Epithelial cell of prostate (primary cell): ENCODE results near the gene SIAH2.

ENCODE experiments used
- DNase-seq: peaks from one replicate; pipeline ENCODE4 v3.0.0-alpha.2; 2011; ENCODE audit warnings: low read depth, low spot score
- H3K27ac ChIP-seq: fragments of 450-650 bp; 2 replicates; pipeline ENCODE4 v1.5.1; 2017; ENCODE audit warnings: mild to moderate bottlenecking

The SIAH2 gene

DNA sequence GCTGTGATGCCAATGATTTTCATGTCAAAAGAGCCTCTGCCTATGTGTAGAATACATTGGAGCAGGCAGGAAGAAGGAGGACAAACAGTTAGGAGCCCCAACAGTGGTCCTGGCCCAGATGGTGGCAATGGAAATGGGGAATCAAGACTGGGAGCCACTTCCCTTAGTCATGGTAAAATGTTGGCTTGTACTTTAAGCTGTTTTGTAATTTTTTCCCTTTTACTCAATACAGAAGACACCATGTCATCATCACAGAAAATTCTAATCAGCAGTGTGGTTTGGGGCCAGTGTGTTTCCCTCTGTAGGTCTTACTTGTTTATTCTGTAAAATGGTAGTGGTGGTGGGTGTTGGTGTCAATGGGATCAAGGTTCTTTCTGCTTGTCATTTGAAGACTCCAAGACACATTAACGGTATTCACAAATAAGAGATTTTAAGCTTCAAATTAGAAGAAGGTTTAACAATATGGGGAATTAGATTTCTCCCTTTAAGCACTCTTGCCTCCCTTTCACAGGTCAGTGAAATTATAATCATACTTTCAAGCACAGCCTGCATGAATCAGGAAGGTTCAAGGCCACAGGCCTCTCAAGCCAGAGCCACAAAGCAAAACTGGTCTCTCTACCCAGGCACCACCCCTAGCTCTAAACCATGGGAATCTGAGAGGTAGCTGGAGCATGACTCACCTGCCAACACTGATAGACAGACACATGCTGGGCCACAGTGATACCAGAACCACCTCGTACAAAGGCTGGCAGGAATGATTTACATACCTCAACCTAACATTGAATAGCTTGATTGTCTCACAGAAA is 24.9 kb downstream of the SIAH2 start:
- peak overlapping the region; percentile 70 for H3K27ac ChIP-seq
- peak; percentile 85 for DNase-seq

- H3K27ac ChIP-seq, result peak overlapping the region; percentile 70
Measured at GRCh38 chr3:150736903-150737832, 25.8 kb downstream of the SIAH2 start.

DNA sequence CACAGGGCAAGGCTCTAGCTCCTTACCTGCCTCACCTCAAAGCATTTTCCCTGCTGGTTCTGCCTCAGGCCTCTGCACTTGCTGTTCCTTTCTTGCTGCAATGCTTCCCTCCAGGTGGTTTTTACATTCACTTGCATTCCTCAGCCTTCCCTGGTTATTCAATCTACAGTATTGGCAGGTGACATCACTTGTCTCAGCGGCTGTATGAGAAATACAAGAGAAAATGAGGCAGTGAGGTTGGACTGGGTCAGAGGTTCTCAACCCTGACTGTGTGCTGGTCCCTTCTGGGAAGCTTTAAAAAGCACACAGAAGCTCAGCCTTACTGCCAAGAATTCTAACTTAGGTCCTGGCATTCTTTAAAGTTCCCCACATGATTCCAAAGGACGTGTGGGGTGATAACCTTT is 26.7 kb downstream of the SIAH2 start:
- peak overlapping the region; percentile 31 for H3K27ac ChIP-seq
- no peak for DNase-seq

More at GRCh38 chr3:150736903-150737832, 25.8 kb downstream of the SIAH2 start:
- no peak for DNase-seq

GRCh38 chr3:150734795-150735119 is 28.2 kb downstream of the SIAH2 start:
- no peak for DNase-seq
- H3K27ac ChIP-seq, result peak overlapping the region; percentile 74

- peak; percentile 98 for DNase-seq
- H3K27ac ChIP-seq, result peak overlapping the region; percentile 74
Measured at GRCh38 chr3:150733936-150734794, 28.8 kb downstream of the SIAH2 start.

GRCh38 chr3:150733373-150733935 is 29.5 kb downstream of the SIAH2 start:
- peak overlapping the region; percentile 74 for H3K27ac ChIP-seq
- no peak for DNase-seq

- DNase-seq, result no peak
- H3K27ac ChIP-seq, result no peak overlapping the region
Measured at GRCh38 chr3:150729682-150730360, 33.1 kb downstream of the SIAH2 start.

- no peak for DNase-seq
- H3K27ac ChIP-seq, result peak overlapping the region; percentile 74
Measured at GRCh38 chr3:150727653-150728502, 35.1 kb downstream of the SIAH2 start.

DNA sequence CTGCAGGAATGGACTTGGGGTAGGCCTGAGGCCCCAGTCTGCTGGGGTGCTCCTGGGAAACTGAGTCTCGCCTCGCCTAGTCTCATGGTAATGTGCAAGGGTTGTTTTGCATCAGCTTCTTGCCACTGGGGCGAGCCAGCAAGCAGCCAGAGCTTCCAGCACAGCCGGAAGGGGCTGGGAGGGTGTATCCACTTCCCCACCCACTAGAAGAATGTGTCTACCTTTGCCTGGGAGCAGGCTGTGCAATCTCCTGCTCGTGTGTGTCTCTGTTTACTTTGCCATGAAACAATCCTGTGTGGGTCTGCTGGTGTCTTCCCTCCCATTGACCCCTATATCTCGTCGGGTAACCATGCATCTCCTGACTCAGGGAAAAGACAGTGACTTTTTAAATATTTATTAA is 37.4 kb downstream of the SIAH2 start:
- DNase-seq, result no peak
- peak overlapping the region; percentile 74 for H3K27ac ChIP-seq

DNA sequence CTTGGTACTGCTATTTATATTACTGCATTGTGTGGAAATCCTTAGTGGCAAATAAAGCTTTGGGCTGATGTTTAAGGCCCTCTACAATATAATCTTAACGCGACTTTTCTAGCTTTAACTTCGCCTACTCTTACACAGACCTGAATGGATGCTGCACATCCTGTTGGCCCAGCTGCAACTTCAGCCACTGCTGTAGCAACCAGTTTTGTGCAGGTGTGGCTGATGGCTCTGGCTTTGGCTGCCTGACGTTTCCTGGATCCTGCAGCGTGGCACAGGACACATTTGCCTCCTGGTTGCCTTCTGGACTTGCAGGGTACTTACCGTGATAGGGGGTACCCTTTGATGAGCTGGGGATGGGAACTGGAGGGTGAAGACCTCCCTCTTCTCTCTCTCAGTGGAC is 39.0 kb downstream of the SIAH2 start:
- H3K27ac ChIP-seq, result peak overlapping the region; percentile 74
- no peak for DNase-seq

- DNase-seq, result no peak
- H3K27ac ChIP-seq, result no peak overlapping the region
Measured at GRCh38 chr3:150722267-150722666, 40.7 kb downstream of the SIAH2 start.

- no peak for DNase-seq
- no peak overlapping the region for H3K27ac ChIP-seq
Measured at GRCh38 chr3:150721285-150722130, 41.5 kb downstream of the SIAH2 start.

DNA sequence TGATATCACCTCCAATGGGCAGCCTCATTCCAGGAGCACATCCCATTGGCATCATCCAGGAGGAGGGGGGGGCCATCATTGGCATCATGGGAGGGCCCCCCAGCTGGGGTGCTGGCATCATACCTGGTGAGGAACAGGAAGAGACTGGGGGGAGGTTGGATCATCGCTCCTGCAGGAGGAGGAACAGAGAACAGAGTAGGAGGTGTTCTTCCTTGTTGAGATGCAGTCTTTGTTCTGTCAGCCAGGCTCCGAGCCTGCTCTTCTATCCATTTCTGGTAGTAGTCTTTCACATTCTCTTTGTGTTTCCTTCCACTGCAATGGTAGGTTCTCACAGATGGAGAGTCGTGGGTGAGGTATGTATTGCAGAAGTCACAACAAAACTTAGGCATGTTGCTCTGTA is 42.5 kb downstream of the SIAH2 start:
- no peak for DNase-seq
- no peak overlapping the region for H3K27ac ChIP-seq

DNA sequence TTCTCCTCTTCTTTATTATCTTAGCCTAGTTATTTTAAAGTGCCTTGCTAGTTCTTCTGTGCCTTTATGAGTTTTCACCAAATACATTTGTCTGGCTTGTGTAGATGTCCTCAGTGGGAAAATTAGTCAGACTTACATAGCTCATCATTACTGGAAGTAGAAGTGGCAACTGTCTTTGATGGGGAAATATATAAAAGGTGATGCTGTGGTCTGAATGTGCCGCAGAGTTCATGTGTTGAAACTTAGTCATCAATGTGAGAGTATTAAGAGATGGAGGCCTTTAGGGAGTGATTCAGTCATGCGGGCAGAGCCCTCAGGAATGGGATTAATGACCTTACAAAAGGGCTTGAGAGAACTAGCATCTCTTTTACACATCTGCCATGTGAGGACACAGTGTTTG is 52.9 kb downstream of the SIAH2 start:
- no peak for DNase-seq
- no peak overlapping the region for H3K27ac ChIP-seq

- H3K27ac ChIP-seq, result peak within 1 kb of the TSS; percentile 50
- peak; percentile 33 for DNase-seq
Measured at GRCh38 chr3:150703756-150704344, 59.1 kb downstream of the SIAH2 start, which contains the start of gene ERICH6. Gene ERICH6 (minus strand): TSS chr3:150703920. CDS start chr3:150703898, 22 bp downstream.

DNA sequence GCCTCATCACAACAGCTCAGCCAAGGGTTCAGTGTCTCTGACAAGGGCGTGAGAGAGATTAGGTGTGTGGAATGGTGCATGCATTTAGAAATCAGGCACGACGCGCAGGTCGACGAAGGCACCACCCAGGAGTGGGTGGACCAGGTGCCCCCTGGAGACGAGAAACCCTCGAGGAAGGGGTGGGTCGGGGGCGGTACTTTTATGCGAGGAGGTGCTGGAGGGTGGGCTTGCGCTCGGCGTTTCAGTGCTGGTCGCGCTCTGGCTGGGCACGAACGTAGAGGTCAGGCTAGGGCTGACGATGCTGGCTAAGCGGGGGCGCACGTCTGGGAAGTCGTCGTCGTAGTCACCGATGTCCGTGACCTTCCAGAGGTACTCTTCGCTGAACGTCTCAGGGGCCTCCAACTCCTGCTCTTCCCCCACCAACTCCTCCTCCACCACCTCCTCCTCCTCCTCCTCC is 59.6 kb downstream of the SIAH2 start:
- DNase-seq, result no peak
- H3K27ac ChIP-seq, result peak overlapping the region; percentile 50

GRCh38 chr3:150699068-150699639 is 63.8 kb downstream of the SIAH2 start:
- DNase-seq, result no peak
- peak overlapping the region; percentile 71 for H3K27ac ChIP-seq
